Hepatocyte (in vitro differentiated cells): ENCODE data around the gene SBNO1.

Experiments
- EZH2 ChIP-seq: fragments of 200-600 bp; sonication (generic); IDR thresholded peaks from 2 replicates; pipeline ENCODE4 v1.6.1; 2016; ENCODE audit warnings: antibody characterized with exemption, mild to moderate bottlenecking, borderline replicate concordance
- TF ChIP-seq, protein P1 (sequence below): fragments of 200-600 bp; sonication (generic); IDR thresholded peaks from 2 replicates; pipeline ENCODE4 v1.5.1; 2016; ENCODE audit warnings: antibody characterized with exemption, mild to moderate bottlenecking; ENCODE audit not compliant: poor library complexity

- TF ChIP-seq, protein P1, sequence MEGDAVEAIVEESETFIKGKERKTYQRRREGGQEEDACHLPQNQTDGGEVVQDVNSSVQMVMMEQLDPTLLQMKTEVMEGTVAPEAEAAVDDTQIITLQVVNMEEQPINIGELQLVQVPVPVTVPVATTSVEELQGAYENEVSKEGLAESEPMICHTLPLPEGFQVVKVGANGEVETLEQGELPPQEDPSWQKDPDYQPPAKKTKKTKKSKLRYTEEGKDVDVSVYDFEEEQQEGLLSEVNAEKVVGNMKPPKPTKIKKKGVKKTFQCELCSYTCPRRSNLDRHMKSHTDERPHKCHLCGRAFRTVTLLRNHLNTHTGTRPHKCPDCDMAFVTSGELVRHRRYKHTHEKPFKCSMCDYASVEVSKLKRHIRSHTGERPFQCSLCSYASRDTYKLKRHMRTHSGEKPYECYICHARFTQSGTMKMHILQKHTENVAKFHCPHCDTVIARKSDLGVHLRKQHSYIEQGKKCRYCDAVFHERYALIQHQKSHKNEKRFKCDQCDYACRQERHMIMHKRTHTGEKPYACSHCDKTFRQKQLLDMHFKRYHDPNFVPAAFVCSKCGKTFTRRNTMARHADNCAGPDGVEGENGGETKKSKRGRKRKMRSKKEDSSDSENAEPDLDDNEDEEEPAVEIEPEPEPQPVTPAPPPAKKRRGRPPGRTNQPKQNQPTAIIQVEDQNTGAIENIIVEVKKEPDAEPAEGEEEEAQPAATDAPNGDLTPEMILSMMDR: no peak
- no peak for TF ChIP-seq EZH2
Observed at GRCh38 chr12:123267335-123267920, 97.2 kb downstream of the SBNO1 start.
